Endothelial cell of umbilical vein (primary cell): ENCODE data around the gene NCKAP5. TPM values are rescaled to one million over a fixed set of nuclear protein-coding genes. Genes with fewer than 3 reads are reported as not detected.

Experiments used
- BruUV-seq: library from RNA; stranded (reverse); fragments of 400-500 nt; replicated peaks from 2 replicates; lab custom pipeline; 2021; lab: Mats Ljungman, UMichigan
- CTCF ChIA-PET: fragments of 300-600, 350-600 bp; sonication (Branson Sonifier 250); formaldehyde crosslinking; loops from one replicate; lab custom pipeline; 2021; ENCODE audit warnings: antibody characterized with exemption, inconsistent platforms; lab: Charles Lee
- POLR2A ChIA-PET: fragments of 300-600, 350-600 bp; sonication (Branson Sonifier 250); formaldehyde crosslinking; loops from one replicate; lab custom pipeline; 2021; ENCODE audit warnings: antibody characterized with exemption, inconsistent platforms; lab: Charles Lee
- DNase-seq: peaks from one replicate; pipeline ENCODE4 v3.0.0-alpha.2; 2011; ENCODE audit warnings: low read depth, low spot score
- FAIRE-seq: peaks from 2 replicates; lab custom pipeline; 2011; peaks lifted over from hg19 to GRCh38; lab: Jason Lieb, UNC
- H2AFZ ChIP-seq: 2 replicates; pipeline ENCODE4 v1.6.0; 2012; ENCODE audit warnings: low read depth, low read length, control low read depth, inconsistent platforms
- H3K27ac ChIP-seq: 2 replicates; pipeline ENCODE4 v1.5.1; 2011; ENCODE audit warnings: low read depth, mild to moderate bottlenecking, control low read depth, low read length, moderate library complexity; ENCODE audit not compliant: insufficient read depth
- H3K27me3 ChIP-seq, 2 experiments: 2 replicates each; pipeline versions ENCODE4 v1.6.0 to v1.6.1; 2011; ENCODE audit warnings: low read length in 2 of 2, mixed read lengths in 1 of 2; ENCODE audit not compliant: control insufficient read depth in 2 of 2, insufficient read depth in 2 of 2
- H3K36me3 ChIP-seq, 2 experiments: 2 replicates in 1 of 2; 3 replicates in 1 of 2; pipeline ENCODE4 v1.5.1; 2011; ENCODE audit warnings: low read length in 2 of 2, mild to moderate bottlenecking in 1 of 2, moderate library complexity in 1 of 2; ENCODE audit not compliant: control insufficient read depth in 2 of 2, insufficient read depth in 2 of 2; ENCODE audit errors: extremely low read depth in 1 of 2
- H3K4me1 ChIP-seq: 3 replicates; pipeline ENCODE4 v1.5.1; 2011; ENCODE audit warnings: mild to moderate bottlenecking, low read length; ENCODE audit not compliant: control insufficient read depth, insufficient read depth; ENCODE audit errors: extremely low read depth
- H3K4me2 ChIP-seq: 2 replicates; pipeline ENCODE4 v1.6.1; 2011; ENCODE audit warnings: low read length, control low read depth, mixed read lengths; ENCODE audit not compliant: insufficient read depth
- H3K4me3 ChIP-seq, 3 experiments: fragments of 200-600 bp in 1 of 3; sonication (generic), shearing (Covaris generic) in 1 of 3; replicated peaks in 1 of 3; 2 replicates each; pipeline ENCODE4 v1.5.1; 2011 to 2016; ENCODE audit warnings: control low read depth in 3 of 3, low read length in 3 of 3, mild to moderate bottlenecking in 2 of 3, inconsistent platforms in 1 of 3, low read depth in 1 of 3, moderate library complexity in 1 of 3; ENCODE audit not compliant: insufficient read depth in 1 of 3
- H3K79me2 ChIP-seq: 2 replicates; pipeline ENCODE4 v1.6.0; 2012; ENCODE audit warnings: low read length, inconsistent platforms; ENCODE audit not compliant: control insufficient read depth, insufficient read depth
- H3K9ac ChIP-seq: replicated peaks from 2 replicates; pipeline ENCODE3; 2011; ENCODE audit warnings: low read length, control low read depth; ENCODE audit not compliant: insufficient read depth; ENCODE audit errors: extremely low read depth
- H3K9me1 ChIP-seq: replicated peaks from 3 replicates; pipeline ENCODE4 v1.6.0; 2011; ENCODE audit warnings: mild to moderate bottlenecking, low read length; ENCODE audit not compliant: control insufficient read depth, insufficient read depth; ENCODE audit errors: extremely low read depth
- H3K9me3 ChIP-seq: replicated peaks from 2 replicates; pipeline ENCODE4 v1.5.1; 2012; ENCODE audit warnings: low read length, inconsistent platforms; ENCODE audit not compliant: control insufficient read depth, insufficient read depth
- H4K20me1 ChIP-seq: replicated peaks from 2 replicates; pipeline ENCODE3; 2011; ENCODE audit warnings: mild to moderate bottlenecking, low read length; ENCODE audit not compliant: control insufficient read depth, insufficient read depth; ENCODE audit errors: extremely low read depth
- CTCF ChIP-seq, 2 donors: IDR thresholded peaks; 1 replicate in 1 of 2; 2 replicates in 1 of 2; pipeline ENCODE4 v1.5.1; 2011; ENCODE audit warnings: low read length in 2 of 2, mild to moderate bottlenecking in 2 of 2, moderate library complexity in 2 of 2, control low read depth in 1 of 2, inconsistent platforms in 1 of 2, low read depth in 1 of 2; ENCODE audit not compliant: insufficient read depth in 1 of 2; ENCODE audit errors: extremely low read depth in 1 of 2
- FOS ChIP-seq: IDR thresholded peaks from 2 replicates; pipeline ENCODE4 v1.6.1; 2011; ENCODE audit warnings: mild to moderate bottlenecking, low read length, moderate library complexity, borderline replicate concordance; ENCODE audit not compliant: insufficient read depth
- JUN ChIP-seq: IDR thresholded peaks from 2 replicates; pipeline ENCODE4 v1.6.1; 2011; ENCODE audit warnings: borderline replicate concordance, low read depth; ENCODE audit not compliant: insufficient read length, insufficient read depth
- MAX ChIP-seq: IDR thresholded peaks from 2 replicates; pipeline ENCODE4 v1.6.1; 2011; ENCODE audit not compliant: insufficient read depth, insufficient read length
- MYC ChIP-seq: IDR thresholded peaks from one replicate; pipeline ENCODE4 v1.6.1; 2011; ENCODE audit warnings: mild to moderate bottlenecking, low read depth, low read length
- POLR2AphosphoS5 ChIP-seq: IDR thresholded peaks from 2 replicates; pipeline ENCODE4 v1.6.1; 2012; ENCODE audit warnings: low read depth, mild to moderate bottlenecking, control low read depth, low read length, moderate library complexity; ENCODE audit not compliant: insufficient read depth
- dilution Hi-C: fragments of 300-500 bp; cut with MboI; formaldehyde crosslinking; loops from one replicate; pipeline ENCODE4 v1.15.0; 2019; ENCODE audit warnings: low sequenced_read_pairs; ENCODE audit not compliant: extremely low pct_ligation_motif_present
- intact Hi-C: fragments of 100-400 bp; cut with micrococcal nuclease; formaldehyde crosslinking; loops from one replicate; pipeline ENCODE4 v1.10.0; 2022
- polyA plus RNA-seq, 4 experiments: library from polyadenylated mRNA; depleted of rRNA in 3 of 4; stranded (reverse) in 3 of 4; unstranded in 1 of 4; fragments of >200 nt; gene quantifications; 2 replicates each; pipeline versions ENCODE4 v1.2.1 to v1.2.3, GENCODE V29; 2011 to 2012; ENCODE audit warnings: missing spikeins in 1 of 4
- total RNA-seq: library from RNA; stranded (reverse); gene quantifications from 2 replicates; pipeline ENCODE4 v1.2.3, GENCODE V29; 2021

Gene NCKAP5
- total and polyA plus RNA-seq, 2 donors (not counting 3 experiments of a cell fraction or from before 2014, with no cell fraction given), result 0.47 to 3.3 TPM

DNA sequence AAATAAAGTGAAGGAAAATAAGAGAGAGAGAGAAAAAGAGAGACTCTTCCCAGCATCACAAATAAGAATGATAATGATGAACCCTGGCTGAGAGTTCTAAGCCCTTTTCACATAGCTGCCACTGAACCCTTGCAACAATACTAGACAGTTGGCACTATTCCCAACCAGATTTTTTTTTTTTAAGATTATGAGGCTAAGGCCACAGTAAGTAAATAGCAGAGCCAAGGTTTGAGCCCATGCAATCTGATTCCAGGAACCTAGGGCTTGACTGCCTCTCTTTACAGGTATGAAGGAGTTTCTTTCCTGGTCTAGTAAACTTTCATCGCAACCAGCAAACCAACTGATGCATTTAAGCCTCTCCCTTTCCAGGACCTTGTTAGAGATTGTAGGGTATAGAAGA, 424.6 kb downstream of the NCKAP5 start:
- Histone ChIP-seq H2AFZ (no peak overlapping the region), H3K9ac (no peak overlapping the region), H3K4me3 (no peak overlapping the region), H4K20me1 (no peaks in the 10 kb centered on the region), H3K36me3 (no peaks in the 10 kb centered on the region), H3K27ac (no peak overlapping the region), H3K9me3 (no peaks in the 10 kb centered on the region), H3K79me2 (no peaks in the 10 kb centered on the region), H3K9me1 (no peaks in the 10 kb centered on the region), H3K27me3 (no peaks in the 10 kb centered on the region), H3K4me1 (no peaks in the 10 kb centered on the region), H3K4me2 (no peak overlapping the region)
- intact Hi-C loops, result no loop called here
- FAIRE-seq, result no peak
- dilution Hi-C loops, result no loop called here
- POLR2A ChIA-PET, result no interaction called here
- DNase-seq, result no peak
- CTCF ChIA-PET, result no interaction called here
- no peak for TF ChIP-seq POLR2AphosphoS5
- BruUV-seq, result no TSS peak

- dilution Hi-C loops, result no loop called here
- no peaks in the 10 kb centered on the region for H3K79me2 ChIP-seq
- FAIRE-seq, result no peak
- H3K27me3 ChIP-seq, result no peaks in the 10 kb centered on the region
- no TSS peak for BruUV-seq
- POLR2A ChIA-PET, result no interaction called here
- no peaks in the 10 kb centered on the region for H3K9me1 ChIP-seq
- no peak overlapping the region for H3K4me3 ChIP-seq
- H2AFZ ChIP-seq, result no peak overlapping the region
- H3K9ac ChIP-seq, result no peak overlapping the region
- no peak for DNase-seq
- H3K4me1 ChIP-seq, result no peaks in the 10 kb centered on the region
- intact Hi-C loops, result no loop called here
- CTCF ChIA-PET, result interaction anchor here (1.0 kb wide), 1 partner anchor 595 kb away, joined by 3 read pairs; no protein-coding TSS in a partner anchor
- TF ChIP-seq MAX, result no peak
- no peak for TF ChIP-seq JUN
- no peak for TF ChIP-seq POLR2AphosphoS5
- no peak for TF ChIP-seq CTCF (IDR thresholded peaks at IDR 0.05; ENCODE audit: extremely low read depth in 1 of 2, insufficient read depth in 1 of 2, low read depth in 1 of 2, low read length in 2 of 2)
- TF ChIP-seq FOS, result no peak
- no peak for TF ChIP-seq MYC
- no peaks in the 10 kb centered on the region for H4K20me1 ChIP-seq
- H3K4me2 ChIP-seq, result no peak overlapping the region
- no peaks in the 10 kb centered on the region for H3K36me3 ChIP-seq
- H3K9me3 ChIP-seq, result no peaks in the 10 kb centered on the region
- no peak overlapping the region for H3K27ac ChIP-seq
Observed at GRCh38 chr2:133142087-133142486, 426.2 kb downstream of the NCKAP5 start.
